ENCODE results near the gene PPP6R3. TPM values are rescaled to one million over a fixed set of nuclear protein-coding genes. Genes with fewer than 3 reads are reported as not detected.
A peak's percentile ranks its signal among the peaks of the same experiment; 100 is the strongest.
"Not testable (repeated sequence)": the region's sequence is repeated elsewhere in the genome, so short reads cannot be mapped to it uniquely, and the experiment has no call there.

Gene PPP6R3
- total RNA-seq, 1 experiment from 2014 or later, result 90.0 TPM

DNA sequence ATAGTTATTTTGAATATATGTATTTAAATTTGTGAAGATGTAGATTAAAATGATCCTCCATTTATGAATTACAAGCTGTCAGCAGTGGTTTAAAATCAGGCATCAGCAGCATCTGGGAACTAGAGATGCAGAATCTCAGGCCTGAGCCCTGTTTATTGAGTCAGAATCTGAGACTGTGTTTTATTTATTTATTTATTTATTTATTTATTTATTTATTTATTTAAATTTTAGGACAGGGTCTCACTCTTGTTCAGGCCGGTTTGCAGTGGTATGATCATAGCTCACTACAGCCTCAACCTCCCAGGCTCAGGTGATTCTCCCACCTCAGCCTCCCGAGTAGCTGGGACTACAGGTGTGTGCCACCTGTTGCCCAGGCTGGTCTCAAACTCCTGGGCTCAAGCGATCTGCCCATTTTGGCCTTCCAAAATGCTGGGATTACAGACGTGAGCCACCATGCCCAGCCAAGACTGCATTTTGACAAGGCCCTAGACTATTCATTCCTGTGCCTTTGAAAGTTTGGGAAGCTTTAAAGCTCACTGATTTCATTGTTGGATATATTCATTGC, 70.7 kb downstream of the PPP6R3 start:
- DNase-seq (ENCODE audit: low read depth, low spot score), result no peak
- in situ Hi-C loops (cut with HindIII; ENCODE audit: low pct_unique_long_range_greater_than_20kb, low sequenced_read_pairs), result no loop called here

- in situ Hi-C loops (cut with HindIII; ENCODE audit: low pct_unique_long_range_greater_than_20kb, low sequenced_read_pairs), result no loop called here
- DNase-seq (ENCODE audit: low read depth, low spot score), result no peak
These were observed 72.3 kb downstream of the PPP6R3 start for GRCh38 chr11:68532727-68533369.

GRCh38 chr11:68533945-68534344, 73.4 kb downstream of the PPP6R3 start:
- DNase-seq (ENCODE audit: low read depth, low spot score), result no peak
- in situ Hi-C loops (cut with HindIII; ENCODE audit: low pct_unique_long_range_greater_than_20kb, low sequenced_read_pairs), result no loop called here

GRCh38 chr11:68535098-68535497, 74.5 kb downstream of the PPP6R3 start:
- no peak for DNase-seq (ENCODE audit: low read depth, low spot score)
- in situ Hi-C loops (cut with HindIII; ENCODE audit: low pct_unique_long_range_greater_than_20kb, low sequenced_read_pairs), result no loop called here

DNA sequence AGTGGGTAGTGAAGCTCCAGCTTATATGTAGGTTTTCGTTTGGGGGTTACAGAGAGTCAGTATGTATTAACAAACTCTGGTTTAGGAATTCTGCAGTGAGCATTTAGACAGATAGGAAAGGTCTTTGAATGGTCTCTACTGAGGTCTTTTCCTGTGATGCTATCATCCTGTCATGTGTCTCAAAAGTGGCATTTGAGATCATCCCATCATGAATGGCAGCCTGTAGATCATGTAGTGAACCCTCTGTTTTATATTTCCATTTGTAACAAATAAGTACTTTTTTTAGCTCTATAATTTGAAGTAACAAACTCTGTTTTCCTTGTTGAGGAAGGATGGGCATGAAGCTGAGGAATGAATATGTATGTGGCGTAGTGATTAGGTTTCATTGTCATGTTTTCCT, 76.2 kb downstream of the PPP6R3 start:
- peak; percentile 69 for DNase-seq (ENCODE audit: low read depth, low spot score)
- in situ Hi-C loops (cut with HindIII; ENCODE audit: low pct_unique_long_range_greater_than_20kb, low sequenced_read_pairs), result no loop called here

DNA sequence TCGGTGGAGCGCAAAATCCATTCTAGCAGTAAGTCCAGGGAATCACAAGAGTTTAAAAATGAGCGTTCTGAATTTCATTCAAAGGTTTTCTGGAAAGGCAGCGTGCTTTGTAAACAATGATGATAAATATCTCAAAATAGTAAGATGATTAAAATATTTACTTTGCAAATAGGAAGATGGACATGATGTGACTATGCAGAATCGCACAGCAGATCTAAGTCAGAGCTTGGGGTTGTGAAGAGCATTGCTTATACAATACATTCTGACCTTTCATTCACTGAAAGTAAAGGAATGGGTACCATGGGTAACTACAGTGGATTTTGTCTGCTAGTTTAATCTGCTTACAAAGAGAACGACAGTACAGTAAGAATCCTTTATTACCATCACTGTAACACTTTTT, 77.5 kb downstream of the PPP6R3 start:
- in situ Hi-C loops (cut with HindIII; ENCODE audit: low pct_unique_long_range_greater_than_20kb, low sequenced_read_pairs), result no loop called here
- DNase-seq (ENCODE audit: low read depth, low spot score), result no peak

DNA sequence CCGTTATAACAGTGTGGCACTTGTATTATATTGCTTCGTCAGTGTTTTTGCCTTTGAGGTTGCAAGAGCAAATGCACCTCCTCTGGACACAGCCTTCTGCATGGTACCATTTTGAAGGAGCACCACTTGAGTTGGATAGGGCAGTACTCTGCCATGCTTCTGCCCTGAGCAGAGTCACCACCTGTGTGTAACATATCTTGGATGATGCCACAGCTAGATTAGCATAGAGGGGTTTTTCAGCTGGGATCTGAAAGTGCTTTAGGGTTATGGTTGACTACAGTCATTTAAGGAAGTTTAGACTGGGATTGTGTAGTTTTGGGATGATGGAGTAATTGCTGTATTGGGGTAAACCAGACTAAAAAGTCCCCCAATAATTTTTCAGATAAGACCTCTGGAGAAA, 78.8 kb downstream of the PPP6R3 start:
- DNase-seq (ENCODE audit: low read depth, low spot score), result no peak

GRCh38 chr11:68540504-68540903, 80.0 kb downstream of the PPP6R3 start:
- DNase-seq (ENCODE audit: low read depth, low spot score); in situ Hi-C loops (cut with HindIII; ENCODE audit: low pct_unique_long_range_greater_than_20kb, low sequenced_read_pairs): not testable (repeated sequence)

More for the DNA sequence above, 78.8 kb downstream of the PPP6R3 start:
- in situ Hi-C loops (cut with HindIII; ENCODE audit: low pct_unique_long_range_greater_than_20kb, low sequenced_read_pairs), result no loop called here

DNA sequence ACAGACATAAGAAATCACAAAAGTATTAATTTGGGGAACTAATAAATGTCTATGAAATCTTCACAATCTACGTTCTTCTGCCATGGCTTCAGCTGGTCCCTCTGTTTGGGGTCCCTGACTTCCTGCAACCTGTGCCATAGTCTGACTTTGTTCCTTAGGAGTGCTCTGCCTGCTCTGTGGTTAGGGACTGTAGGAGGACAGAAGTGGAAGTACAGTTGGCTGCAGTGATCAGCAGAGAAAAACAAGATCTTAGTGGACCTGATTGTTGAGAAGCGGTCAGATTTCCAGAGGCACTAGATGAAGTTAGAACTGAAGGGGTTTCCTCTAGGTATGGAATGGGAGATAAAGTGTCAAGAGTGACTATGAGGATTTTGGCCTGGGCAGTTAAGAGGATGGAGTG, 80.6 kb downstream of the PPP6R3 start:
- DNase-seq (ENCODE audit: low read depth, low spot score), result no peak
- in situ Hi-C loops (cut with HindIII; ENCODE audit: low pct_unique_long_range_greater_than_20kb, low sequenced_read_pairs), result no loop called here

DNA sequence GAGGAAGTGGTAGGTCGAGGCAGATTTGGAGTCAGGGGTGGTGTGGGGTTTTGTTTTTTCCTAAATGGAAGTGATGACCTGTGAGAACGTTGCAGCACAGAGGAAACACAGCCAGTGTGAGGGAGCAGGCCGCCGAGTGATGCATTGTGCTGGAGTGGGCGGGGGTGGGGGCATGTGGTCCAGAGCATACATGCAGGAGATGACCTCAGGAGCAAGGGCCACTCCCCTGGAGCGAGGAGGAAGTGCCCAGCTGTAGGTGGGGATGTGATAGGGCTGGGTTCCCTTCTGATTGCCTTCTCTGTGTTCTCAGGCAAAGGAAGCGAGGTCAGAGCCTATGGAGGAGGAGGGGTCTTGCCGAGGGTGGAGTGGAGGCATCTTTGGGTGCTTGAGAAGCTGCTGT, 81.4 kb downstream of the PPP6R3 start:
- in situ Hi-C loops (cut with HindIII; ENCODE audit: low pct_unique_long_range_greater_than_20kb, low sequenced_read_pairs), result no loop called here
- DNase-seq (ENCODE audit: low read depth, low spot score), result no peak

DNA sequence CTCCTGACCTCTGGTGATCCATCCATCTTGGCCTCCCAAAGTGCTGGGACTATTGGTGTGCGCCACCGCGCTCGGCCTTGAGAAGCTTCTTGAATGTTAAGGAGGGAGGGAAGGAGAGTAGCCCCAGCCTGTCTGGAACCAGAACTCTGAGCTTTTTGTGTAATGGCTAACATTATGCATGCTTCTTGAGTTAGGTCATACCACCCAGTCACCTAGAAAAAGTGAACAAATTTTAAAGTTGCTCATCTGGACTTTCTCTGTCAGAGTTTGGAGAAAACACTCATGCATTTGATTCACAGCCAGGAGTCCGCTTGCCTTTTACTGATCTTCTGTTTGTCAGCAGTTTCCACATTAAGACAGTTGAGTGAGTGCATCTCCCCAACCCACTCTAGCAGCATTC, 82.1 kb downstream of the PPP6R3 start:
- DNase-seq (ENCODE audit: low read depth, low spot score), result no peak
- in situ Hi-C loops (cut with HindIII; ENCODE audit: low pct_unique_long_range_greater_than_20kb, low sequenced_read_pairs), result no loop called here

DNA sequence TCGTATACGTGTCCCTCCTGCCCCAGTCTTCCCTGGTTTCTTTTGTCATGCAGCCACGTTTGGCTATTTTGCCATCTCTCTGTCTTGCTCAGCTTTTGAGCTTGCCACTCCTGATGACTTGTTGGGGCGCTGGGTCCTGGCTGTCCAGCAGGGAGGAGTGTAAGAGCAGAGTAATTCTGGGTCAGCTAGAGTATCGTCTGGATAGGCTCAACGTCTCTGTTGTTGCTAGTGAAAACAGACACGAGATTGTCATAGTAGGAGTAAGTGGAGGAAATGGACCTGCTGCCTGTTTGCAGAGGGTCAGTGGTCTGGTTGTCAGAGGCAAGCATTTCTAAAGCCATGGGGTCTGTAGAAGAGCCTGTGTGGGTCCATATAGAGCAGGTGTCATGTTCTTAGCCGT, 83.0 kb downstream of the PPP6R3 start:
- in situ Hi-C loops (cut with HindIII; ENCODE audit: low pct_unique_long_range_greater_than_20kb, low sequenced_read_pairs), result no loop called here
- DNase-seq (ENCODE audit: low read depth, low spot score), result no peak

GRCh38 chr11:68545347-68545746, 84.8 kb downstream of the PPP6R3 start:
- DNase-seq (ENCODE audit: low read depth, low spot score), result no peak
- in situ Hi-C loops (cut with HindIII; ENCODE audit: low pct_unique_long_range_greater_than_20kb, low sequenced_read_pairs), result no loop called here

- in situ Hi-C loops (cut with HindIII; ENCODE audit: low pct_unique_long_range_greater_than_20kb, low sequenced_read_pairs), result no loop called here
- no peak for DNase-seq (ENCODE audit: low read depth, low spot score)
These were observed 85.2 kb downstream of the PPP6R3 start for GRCh38 chr11:68545796-68546195.

- in situ Hi-C loops (cut with HindIII; ENCODE audit: low pct_unique_long_range_greater_than_20kb, low sequenced_read_pairs), result no loop called here
- no peak for DNase-seq (ENCODE audit: low read depth, low spot score)
These were observed 86.0 kb downstream of the PPP6R3 start for GRCh38 chr11:68546555-68546954.

GRCh38 chr11:68549789-68550484, 89.4 kb downstream of the PPP6R3 start:
- in situ Hi-C loops (cut with HindIII; ENCODE audit: low pct_unique_long_range_greater_than_20kb, low sequenced_read_pairs), result no loop called here
- DNase-seq (ENCODE audit: low read depth, low spot score), result no peak

- in situ Hi-C loops (cut with HindIII; ENCODE audit: low pct_unique_long_range_greater_than_20kb, low sequenced_read_pairs), result no loop called here
- DNase-seq (ENCODE audit: low read depth, low spot score), result no peak
These were observed 89.9 kb downstream of the PPP6R3 start for GRCh38 chr11:68550485-68550817.

- in situ Hi-C loops (cut with HindIII; ENCODE audit: low pct_unique_long_range_greater_than_20kb, low sequenced_read_pairs), result no loop called here
- DNase-seq (ENCODE audit: low read depth, low spot score), result peak; percentile 60
These were observed 90.7 kb downstream of the PPP6R3 start for GRCh38 chr11:68551223-68551622.

DNA sequence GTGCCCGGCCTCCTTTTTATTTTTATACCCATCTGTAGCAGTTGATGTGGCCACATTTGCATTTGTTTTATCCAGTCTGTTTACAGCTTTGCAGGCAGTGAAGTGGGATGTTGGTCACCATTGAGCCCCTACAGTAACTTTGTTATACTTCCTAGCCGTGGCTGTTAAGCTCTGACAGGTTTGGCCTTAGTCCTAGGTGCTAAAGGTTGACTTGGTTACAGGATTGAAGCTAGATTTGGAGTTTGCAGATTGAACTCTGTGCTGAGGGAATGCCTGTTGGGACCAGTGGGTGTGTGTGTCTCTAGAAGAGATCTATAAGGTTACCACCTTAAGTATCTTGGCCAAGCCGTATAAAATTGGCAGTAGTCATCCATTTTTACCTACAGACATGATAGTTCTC, 91.2 kb downstream of the PPP6R3 start:
- in situ Hi-C loops (cut with HindIII; ENCODE audit: low pct_unique_long_range_greater_than_20kb, low sequenced_read_pairs), result no loop called here
- no peak for DNase-seq (ENCODE audit: low read depth, low spot score)
